Measurements from ENCODE around the gene STAC2. TPM values are rescaled to one million over a fixed set of nuclear protein-coding genes. Genes with fewer than 3 reads are reported as not detected.

Gene STAC2
- polyA plus RNA-seq, 1 of the 3 experiments (the other 2 are of a cell fraction): 0.07 TPM

DNA sequence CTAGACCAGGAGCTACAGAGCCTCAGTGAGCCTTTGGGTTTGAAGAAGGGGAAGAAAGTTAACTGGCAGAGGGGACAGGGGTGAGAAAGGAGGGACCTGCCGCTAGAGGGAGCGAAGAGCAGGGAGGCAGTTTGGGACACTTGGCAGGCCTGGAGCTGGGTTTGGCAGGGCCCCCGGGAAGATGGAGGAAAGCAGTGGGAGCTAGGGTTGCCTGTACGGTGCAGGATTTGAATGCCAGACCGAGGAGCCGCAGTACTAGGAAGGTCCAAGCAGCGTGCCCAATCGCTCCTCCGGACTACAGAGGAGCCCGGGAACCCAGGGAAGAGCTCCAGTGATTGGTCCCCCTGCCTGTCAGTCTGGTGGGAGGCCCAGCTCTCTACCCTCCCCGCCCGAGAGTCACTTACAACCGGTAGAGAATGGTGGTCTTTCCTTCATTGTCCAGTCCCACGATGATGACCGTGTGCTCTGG lies 61.0 kb downstream of the STAC2 start:
- peak; percentile 98 for DNase-seq
- Histone ChIP-seq H3K27ac (ENCODE audit: low read depth in 2 of 2, low read length in 1 of 2) (no peak overlapping the region), H3K4me2 (peak overlapping the region; percentile 75), H4K20me1 (ENCODE audit: insufficient read depth) (no peaks in the 10 kb centered on the region), H3K9ac (peak overlapping the region; percentile 36; the same call in 1 of the 2 replicates), H3K27me3 (ENCODE audit: insufficient read depth) (no peaks in the 10 kb centered on the region), H3K4me3 (ENCODE audit: low read depth in 2 of 2, low read length in 1 of 2) (peak overlapping the region; percentile 50 to 62), H2AFZ (ENCODE audit: low read depth) (peak overlapping the region; percentile 95; the same call in 1 of the 2 replicates), H3K36me3 (replicated peaks in 1 of 2; ENCODE audit: control insufficient read depth in 1 of 2, insufficient read depth in 2 of 2, low read length in 1 of 2) (no peaks in the 10 kb centered on the region), H3K4me1 (ENCODE audit: control insufficient read depth in 1 of 2, insufficient read depth in 2 of 2, low read depth in 1 of 2, low read length in 1 of 2) (peaks cover 0 to 3% of the 10 kb centered on the region in 2 experiments; a peak in 2 of 4 replicates), H3K9me2 (no peaks in the 10 kb centered on the region), H3F3A (replicated peaks; ENCODE audit: insufficient read depth) (peaks cover 5% of the 10 kb centered on the region), H3K9me3 (no peaks in the 10 kb centered on the region), H3K79me2 (ENCODE audit: insufficient read depth) (no peaks in the 10 kb centered on the region)
- ChIA-PET CTCF (interaction anchor here (0.7 to 5.7 kb wide), 29 partner anchors 9 to 401 kb away, joined by 3 to 108 read pairs (median 4); partner anchors contain the start of genes CACNB1 and RPL23), POLR2A (interaction anchor here (1.0 to 1.8 kb wide), 4 partner anchors 9 to 295 kb away, joined by 3 to 7 read pairs (median 4); partner anchors contain the start of genes LASP1 and RPL19)
- WGBS (ENCODE audit: low lambda C conversion rate): 5% methylated on average over 15 of the region's 15 CpGs
- peak; percentile 61; the same call in 1 of the 2 replicates for TF ChIP-seq SIN3A (IDR thresholded peaks at IDR 0.05; ENCODE audit: borderline replicate concordance, low read depth, low read length)
- TF ChIP-seq SMC3 (IDR thresholded peaks at IDR 0.05; ENCODE audit: low read depth, low read length): peak; percentile 26; the same call in 1 of the 2 replicates
- peak; percentile 99 for TF ChIP-seq PBX3 (IDR thresholded peaks at IDR 0.05)
- TF ChIP-seq, protein P1, sequence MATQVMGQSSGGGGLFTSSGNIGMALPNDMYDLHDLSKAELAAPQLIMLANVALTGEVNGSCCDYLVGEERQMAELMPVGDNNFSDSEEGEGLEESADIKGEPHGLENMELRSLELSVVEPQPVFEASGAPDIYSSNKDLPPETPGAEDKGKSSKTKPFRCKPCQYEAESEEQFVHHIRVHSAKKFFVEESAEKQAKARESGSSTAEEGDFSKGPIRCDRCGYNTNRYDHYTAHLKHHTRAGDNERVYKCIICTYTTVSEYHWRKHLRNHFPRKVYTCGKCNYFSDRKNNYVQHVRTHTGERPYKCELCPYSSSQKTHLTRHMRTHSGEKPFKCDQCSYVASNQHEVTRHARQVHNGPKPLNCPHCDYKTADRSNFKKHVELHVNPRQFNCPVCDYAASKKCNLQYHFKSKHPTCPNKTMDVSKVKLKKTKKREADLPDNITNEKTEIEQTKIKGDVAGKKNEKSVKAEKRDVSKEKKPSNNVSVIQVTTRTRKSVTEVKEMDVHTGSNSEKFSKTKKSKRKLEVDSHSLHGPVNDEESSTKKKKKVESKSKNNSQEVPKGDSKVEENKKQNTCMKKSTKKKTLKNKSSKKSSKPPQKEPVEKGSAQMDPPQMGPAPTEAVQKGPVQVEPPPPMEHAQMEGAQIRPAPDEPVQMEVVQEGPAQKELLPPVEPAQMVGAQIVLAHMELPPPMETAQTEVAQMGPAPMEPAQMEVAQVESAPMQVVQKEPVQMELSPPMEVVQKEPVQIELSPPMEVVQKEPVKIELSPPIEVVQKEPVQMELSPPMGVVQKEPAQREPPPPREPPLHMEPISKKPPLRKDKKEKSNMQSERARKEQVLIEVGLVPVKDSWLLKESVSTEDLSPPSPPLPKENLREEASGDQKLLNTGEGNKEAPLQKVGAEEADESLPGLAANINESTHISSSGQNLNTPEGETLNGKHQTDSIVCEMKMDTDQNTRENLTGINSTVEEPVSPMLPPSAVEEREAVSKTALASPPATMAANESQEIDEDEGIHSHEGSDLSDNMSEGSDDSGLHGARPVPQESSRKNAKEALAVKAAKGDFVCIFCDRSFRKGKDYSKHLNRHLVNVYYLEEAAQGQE (IDR thresholded peaks at IDR 0.05; ENCODE audit: low read depth, low read length): no peak
- 0 out of 2 replicates have a peak, but pooled peaks have one; percentile 19 for TF ChIP-seq TAF1 (IDR thresholded peaks at IDR 0.05; ENCODE audit: borderline replicate concordance, low read depth, low read length)
- TF ChIP-seq JUND (IDR thresholded peaks at IDR 0.05): no peak
- peak; percentile 78 for TF ChIP-seq CTCF (IDR thresholded peaks at IDR 0.05)
- TF ChIP-seq CHD2 (IDR thresholded peaks at IDR 0.05; ENCODE audit: low read length, partially characterized antibody): no peak
- TF ChIP-seq, protein P2, sequence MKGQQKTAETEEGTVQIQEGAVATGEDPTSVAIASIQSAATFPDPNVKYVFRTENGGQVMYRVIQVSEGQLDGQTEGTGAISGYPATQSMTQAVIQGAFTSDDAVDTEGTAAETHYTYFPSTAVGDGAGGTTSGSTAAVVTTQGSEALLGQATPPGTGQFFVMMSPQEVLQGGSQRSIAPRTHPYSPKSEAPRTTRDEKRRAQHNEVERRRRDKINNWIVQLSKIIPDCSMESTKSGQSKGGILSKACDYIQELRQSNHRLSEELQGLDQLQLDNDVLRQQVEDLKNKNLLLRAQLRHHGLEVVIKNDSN (IDR thresholded peaks at IDR 0.05; ENCODE audit: borderline replicate concordance, low read depth): no peak
- peak; percentile 46; the same call in 1 of the 2 replicates for TF ChIP-seq POLR2AphosphoS5 (IDR thresholded peaks at IDR 0.05; ENCODE audit: low read depth, low read length)
- TF ChIP-seq YY1 (IDR thresholded peaks at IDR 0.05; ENCODE audit: low read depth): peak; percentile 28; the same call in 1 of the 2 replicates
- TF ChIP-seq USF2 (IDR thresholded peaks at IDR 0.05; ENCODE audit: borderline replicate concordance, low read depth, low read length): no peak
- TF ChIP-seq, protein P3, sequence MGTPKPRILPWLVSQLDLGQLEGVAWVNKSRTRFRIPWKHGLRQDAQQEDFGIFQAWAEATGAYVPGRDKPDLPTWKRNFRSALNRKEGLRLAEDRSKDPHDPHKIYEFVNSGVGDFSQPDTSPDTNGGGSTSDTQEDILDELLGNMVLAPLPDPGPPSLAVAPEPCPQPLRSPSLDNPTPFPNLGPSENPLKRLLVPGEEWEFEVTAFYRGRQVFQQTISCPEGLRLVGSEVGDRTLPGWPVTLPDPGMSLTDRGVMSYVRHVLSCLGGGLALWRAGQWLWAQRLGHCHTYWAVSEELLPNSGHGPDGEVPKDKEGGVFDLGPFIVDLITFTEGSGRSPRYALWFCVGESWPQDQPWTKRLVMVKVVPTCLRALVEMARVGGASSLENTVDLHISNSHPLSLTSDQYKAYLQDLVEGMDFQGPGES (IDR thresholded peaks at IDR 0.05; ENCODE audit: low read depth, low read length): no peak
- no peak; the same call in 1 of the 2 replicates for TF ChIP-seq NFIC (IDR thresholded peaks at IDR 0.05; ENCODE audit: borderline replicate concordance)
- TF ChIP-seq FOXM1 (IDR thresholded peaks at IDR 0.05; ENCODE audit: low read depth): no peak
- TF ChIP-seq, protein P4, sequence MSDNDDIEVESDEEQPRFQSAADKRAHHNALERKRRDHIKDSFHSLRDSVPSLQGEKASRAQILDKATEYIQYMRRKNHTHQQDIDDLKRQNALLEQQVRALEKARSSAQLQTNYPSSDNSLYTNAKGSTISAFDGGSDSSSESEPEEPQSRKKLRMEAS (IDR thresholded peaks at IDR 0.05; ENCODE audit: low read depth): peak; percentile 20; the same call in 1 of the 2 replicates
- TF ChIP-seq ELF1 (IDR thresholded peaks at IDR 0.05): no peak
- 0 out of 2 replicates have a peak, but pooled peaks have one; percentile 37 for TF ChIP-seq MXI1 (IDR thresholded peaks at IDR 0.05; ENCODE audit: low read depth, low read length)
- TF ChIP-seq TEAD4 (IDR thresholded peaks at IDR 0.05; ENCODE audit: borderline replicate concordance, insufficient read depth): no peak
- TF ChIP-seq RAD21 (IDR thresholded peaks at IDR 0.05; ENCODE audit: low read length): peak; percentile 35; the same call in 1 of the 2 replicates

Data from SK-N-SH (cell line).